T-helper 1 cell treated with Interleukin-12 subunit alpha and Interleukin-12 subunit beta and Interleukin-4 antibody, amounts not matched to agents 30 μg/mL and 1 μg/mL, for 36 hours (primary cell): ENCODE results near the gene USP26.
"Not testable (repeated sequence)": the region's sequence is repeated elsewhere in the genome, so short reads cannot be mapped to it uniquely, and the experiment has no call there.

Experiments
- H3K27ac Mint-ChIP-seq: one replicate; pipeline ENCODE4 v1.8.0; 2021; ENCODE audit warnings: mild to moderate bottlenecking, mixed read lengths
- H3K27me3 Mint-ChIP-seq: one replicate; pipeline ENCODE4 v1.8.0; 2021; ENCODE audit warnings: low read depth, mixed read lengths
- H3K36me3 Mint-ChIP-seq: one replicate; pipeline ENCODE4 v1.8.0; 2021; ENCODE audit warnings: low read depth, mixed read lengths
- H3K4me1 Mint-ChIP-seq: one replicate; pipeline ENCODE4 v1.8.0; 2021; ENCODE audit warnings: low read depth, mixed read lengths
- H3K4me3 Mint-ChIP-seq: one replicate; pipeline ENCODE4 v1.8.0; 2021; ENCODE audit warnings: mild to moderate bottlenecking, moderate library complexity, mixed read lengths
- H3K9me3 Mint-ChIP-seq: one replicate; pipeline ENCODE4 v1.8.0; 2021; ENCODE audit warnings: mixed read lengths

The USP26 gene

GRCh38 chrX:132983496-132983895 is 113.4 kb downstream of the USP26 start:
- Mint-ChIP-seq H3K4me1 (no peaks in the 10 kb centered on the region), H3K9me3 (no peaks in the 10 kb centered on the region), H3K27ac (no peak overlapping the region), H3K36me3 (no peaks in the 10 kb centered on the region), H3K27me3 (peaks cover 10% of the 10 kb centered on the region), H3K4me3 (no peak overlapping the region)

- not testable (repeated sequence) for H3K9me3 Mint-ChIP-seq, H3K4me3 Mint-ChIP-seq, H3K36me3 Mint-ChIP-seq, H3K27ac Mint-ChIP-seq, H3K4me1 Mint-ChIP-seq, H3K27me3 Mint-ChIP-seq
Measured at GRCh38 chrX:132980035-132980434, 116.9 kb downstream of the USP26 start.
